ENCODE measurements around the gene CA9. TPM values are rescaled to one million over a fixed set of nuclear protein-coding genes. Genes with fewer than 3 reads are reported as not detected.
A peak's percentile ranks its signal among the peaks of the same experiment; 100 is the strongest.

The CA9 gene
- total RNA-seq, 3 donors from 2014 or later (not counting 1 experiment from before 2014, with no cell fraction given): not detected

- TF ChIP-seq, protein P1, sequence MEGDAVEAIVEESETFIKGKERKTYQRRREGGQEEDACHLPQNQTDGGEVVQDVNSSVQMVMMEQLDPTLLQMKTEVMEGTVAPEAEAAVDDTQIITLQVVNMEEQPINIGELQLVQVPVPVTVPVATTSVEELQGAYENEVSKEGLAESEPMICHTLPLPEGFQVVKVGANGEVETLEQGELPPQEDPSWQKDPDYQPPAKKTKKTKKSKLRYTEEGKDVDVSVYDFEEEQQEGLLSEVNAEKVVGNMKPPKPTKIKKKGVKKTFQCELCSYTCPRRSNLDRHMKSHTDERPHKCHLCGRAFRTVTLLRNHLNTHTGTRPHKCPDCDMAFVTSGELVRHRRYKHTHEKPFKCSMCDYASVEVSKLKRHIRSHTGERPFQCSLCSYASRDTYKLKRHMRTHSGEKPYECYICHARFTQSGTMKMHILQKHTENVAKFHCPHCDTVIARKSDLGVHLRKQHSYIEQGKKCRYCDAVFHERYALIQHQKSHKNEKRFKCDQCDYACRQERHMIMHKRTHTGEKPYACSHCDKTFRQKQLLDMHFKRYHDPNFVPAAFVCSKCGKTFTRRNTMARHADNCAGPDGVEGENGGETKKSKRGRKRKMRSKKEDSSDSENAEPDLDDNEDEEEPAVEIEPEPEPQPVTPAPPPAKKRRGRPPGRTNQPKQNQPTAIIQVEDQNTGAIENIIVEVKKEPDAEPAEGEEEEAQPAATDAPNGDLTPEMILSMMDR (IDR thresholded peaks at IDR 0.05): no peak
- H3K27me3 ChIP-seq (ENCODE audit: control insufficient read depth, insufficient read depth, low read length): no peaks in the 10 kb centered on the region
- H3K27ac ChIP-seq (ENCODE audit: low read length): no peak overlapping the region
- no peaks in the 10 kb centered on the region for H3K4me1 ChIP-seq (ENCODE audit: control insufficient read depth, insufficient read depth, low read length)
- Mint-ChIP-seq H3K4me1 (peaks cover 13 to 21% of the 10 kb centered on the region in 2 donors), H3K36me3 (peaks cover 27% of the 10 kb centered on the region), H3K27ac (peak overlapping the region; percentile 23 to 51), H3K9me3 (no peaks in the 10 kb centered on the region), H3K27me3 (ENCODE audit: low read depth in 2 of 2) (no peaks in the 10 kb centered on the region), H3K4me3 (no peak overlapping the region)
- no peak for ATAC-seq
- intact Hi-C loops (cut with micrococcal nuclease): no loop called here
- no peak overlapping the region for H3K4me3 ChIP-seq (ENCODE audit: low read length)
- H3K36me3 ChIP-seq (ENCODE audit: control insufficient read depth, insufficient read depth, low read length): peaks cover 91% of the 10 kb centered on the region
- 95% methylated on average over 5 of the region's 7 CpGs for WGBS (ENCODE audit: insufficient coverage)
- H3K9me3 ChIP-seq (ENCODE audit: control insufficient read depth, insufficient read depth, low read length): no peaks in the 10 kb centered on the region
- DNase-seq: no peak
Measured at GRCh38 chr9:35710818-35711500, 37.2 kb downstream of the CA9 start.

- H3K27me3 ChIP-seq (ENCODE audit: control insufficient read depth, insufficient read depth, low read length): no peaks in the 10 kb centered on the region
- H3K4me1 ChIP-seq (ENCODE audit: control insufficient read depth, insufficient read depth, low read length): no peaks in the 10 kb centered on the region
- H3K4me3 ChIP-seq (ENCODE audit: low read length): no peak overlapping the region
- H3K36me3 ChIP-seq (ENCODE audit: control insufficient read depth, insufficient read depth, low read length): peaks cover 91% of the 10 kb centered on the region
- ATAC-seq (no peak), DNase-seq (no peak)
- no peaks in the 10 kb centered on the region for H3K27me3 Mint-ChIP-seq (ENCODE audit: low read depth in 2 of 2)
- TF ChIP-seq, protein P1 (IDR thresholded peaks at IDR 0.05): no peak
- intact Hi-C loops (cut with micrococcal nuclease): no loop called here
- no peaks in the 10 kb centered on the region for H3K9me3 Mint-ChIP-seq
- no peak overlapping the region for H3K27ac ChIP-seq (ENCODE audit: low read length)
- no peak overlapping the region for H3K4me3 Mint-ChIP-seq
- no peaks in the 10 kb centered on the region for H3K9me3 ChIP-seq (ENCODE audit: control insufficient read depth, insufficient read depth, low read length)
- H3K27ac Mint-ChIP-seq: no peak overlapping the region
- peaks cover 10 to 22% of the 10 kb centered on the region in 2 donors for H3K4me1 Mint-ChIP-seq
- H3K36me3 Mint-ChIP-seq: peaks cover 32% of the 10 kb centered on the region
- WGBS (ENCODE audit: insufficient coverage): 95% methylated on average over 21 of the region's 21 CpGs
Measured at GRCh38 chr9:35711501-35712428, 38.0 kb downstream of the CA9 start.

DNA sequence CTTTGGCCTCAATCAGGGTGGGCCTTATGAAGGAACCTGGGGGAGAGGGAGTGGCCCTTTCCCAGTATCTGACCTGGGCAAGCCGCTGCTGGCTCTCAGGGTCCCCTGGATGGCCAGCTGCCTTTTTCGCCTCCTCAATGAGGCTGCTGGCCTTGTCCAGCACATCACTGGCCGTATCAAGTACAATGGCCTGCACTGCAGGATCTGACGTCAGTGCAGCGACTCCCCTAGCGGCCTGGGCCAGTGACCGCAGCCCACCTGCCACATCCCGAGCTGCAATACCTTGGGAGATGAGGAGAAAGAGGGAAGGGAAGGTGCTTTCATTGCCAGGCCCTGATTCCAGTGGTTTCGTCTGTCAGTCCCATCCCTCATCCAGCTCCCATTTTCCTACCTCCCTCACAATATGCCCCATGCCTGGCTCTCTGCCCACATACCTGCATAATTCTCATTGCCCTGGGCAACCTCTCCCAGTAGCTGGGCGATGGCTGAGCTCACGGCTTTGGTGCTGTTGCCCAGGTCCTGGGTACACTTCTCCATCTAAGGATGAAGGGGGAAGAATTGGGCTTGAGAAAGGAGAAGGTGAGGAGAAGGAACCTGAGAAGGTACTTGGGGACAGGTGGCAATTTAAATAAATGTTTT is 39.2 kb downstream of the CA9 start:
- peaks cover 0 to 11% of the 10 kb centered on the region in 2 donors for H3K4me1 Mint-ChIP-seq
- Histone ChIP-seq H3K4me3 (ENCODE audit: low read length) (no peak overlapping the region), H3K36me3 (ENCODE audit: control insufficient read depth, insufficient read depth, low read length) (peaks cover 91% of the 10 kb centered on the region), H3K27ac (ENCODE audit: low read length) (no peak overlapping the region), H3K27me3 (ENCODE audit: control insufficient read depth, insufficient read depth, low read length) (no peaks in the 10 kb centered on the region), H3K9me3 (ENCODE audit: control insufficient read depth, insufficient read depth, low read length) (no peaks in the 10 kb centered on the region), H3K4me1 (ENCODE audit: control insufficient read depth, insufficient read depth, low read length) (no peaks in the 10 kb centered on the region)
- 96% methylated on average over 11 of the region's 11 CpGs for WGBS (ENCODE audit: insufficient coverage)
- no peak for ATAC-seq
- H3K36me3 Mint-ChIP-seq: peaks cover 26% of the 10 kb centered on the region
- no peak overlapping the region for H3K4me3 Mint-ChIP-seq
- no peak for DNase-seq
- TF ChIP-seq, protein P1 (IDR thresholded peaks at IDR 0.05): no peak
- peak overlapping the region; percentile 31 to 75 for H3K27ac Mint-ChIP-seq
- intact Hi-C loops (cut with micrococcal nuclease): no loop called here
- H3K27me3 Mint-ChIP-seq (ENCODE audit: low read depth in 2 of 2): no peaks in the 10 kb centered on the region
- no peaks in the 10 kb centered on the region for H3K9me3 Mint-ChIP-seq
